ENCODE measurements around the gene MOGAT3. TPM values are rescaled to one million over a fixed set of nuclear protein-coding genes. Genes with fewer than 3 reads are reported as not detected.
A peak's percentile ranks its signal among the peaks of the same experiment; 100 is the strongest.

Gene MOGAT3
- total and polyA plus RNA-seq, 9 of the 15 experiments (the other 6 are each of a cell fraction or from before 2014, with no cell fraction given), result 0.07 to 0.17 (median 0.13) TPM; not detected in 6

GRCh38 chr7:101198476-101198875 is 2.4 kb downstream of the MOGAT3 start:
- ChIA-PET CTCF (ENCODE audit: low intra/inter-chr PET ratio) (no interaction called here), POLR2A (interaction anchor here (0.6 kb wide), 1 partner anchor 77 kb away, joined by 3 read pairs; no protein-coding TSS in a partner anchor)
- Histone ChIP-seq H3K36me3 (ENCODE audit: control insufficient read depth, insufficient read depth, low read length) (no peaks in the 10 kb centered on the region), H4K20me1 (replicated peaks; ENCODE audit: control insufficient read depth, insufficient read depth, low read length) (no peaks in the 10 kb centered on the region), H3K4me1 (replicated peaks in 1 of 2; ENCODE audit: control insufficient read depth in 2 of 2, insufficient read depth in 2 of 2, low read length in 2 of 2) (peaks cover 9 to 32% of the 10 kb centered on the region in 2 experiments), H3K4me3 (no peak overlapping the region), H3K79me2 (ENCODE audit: control insufficient read depth, insufficient read depth, low read length) (no peaks in the 10 kb centered on the region), H3K9me3 (replicated peaks; ENCODE audit: control insufficient read depth, insufficient read depth, low read depth, low read length) (no peaks in the 10 kb centered on the region), H3K4me2 (ENCODE audit: insufficient read depth, low read length) (no peak overlapping the region), H3K27me3 (ENCODE audit: control insufficient read depth in 2 of 2, insufficient read depth in 2 of 2, low read length in 2 of 2) (peaks cover 0 to 11% of the 10 kb centered on the region in 2 experiments; a peak in 1 of 5 replicates), H2AFZ (ENCODE audit: low read depth, low read length) (no peak overlapping the region), H3K9ac (ENCODE audit: insufficient read depth in 1 of 2, low read depth in 2 of 2, low read length in 2 of 2) (peak overlapping the region in 1 of 2 experiments; percentile 10; a peak in 1 of 4 replicates), H3K27ac (ENCODE audit: extremely low read depth, low read depth, low read length) (no peak overlapping the region), H3K9me1 (ENCODE audit: control insufficient read depth, insufficient read depth, low read length) (no peaks in the 10 kb centered on the region)
- in situ Hi-C loops (cut with MboI), result no loop called here
- ATAC-seq, result no peak
- no peak for DNase-seq (ENCODE audit: extremely low read depth in 1 of 4, low spot score in 3 of 4)
- intact Hi-C loops (cut with micrococcal nuclease), result no loop called here
- WGBS (ENCODE audit: insufficient coverage, low coverage, missing lambda C conversion rate), result 59% methylated on average over 14 of the region's 14 CpGs
- FAIRE-seq, result no peak
- no TSS peak for BruUV-seq (replicated peaks)
- no peak for TF ChIP-seq SETDB1 (IDR thresholded peaks at IDR 0.05; ENCODE audit: low read length)
- TF ChIP-seq CHD2 (IDR thresholded peaks at IDR 0.05; ENCODE audit: low read depth, low read length), result no peak
- no peak for TF ChIP-seq RB1 (IDR thresholded peaks at IDR 0.05; ENCODE audit: low read depth)
- no peak for TF ChIP-seq ZNF239 (CRISPR knock-in tag; IDR thresholded peaks at IDR 0.05)
- TF ChIP-seq GATAD2A (IDR thresholded peaks at IDR 0.05), result no peak
- no peak for TF ChIP-seq ZBTB5 (IDR thresholded peaks at IDR 0.05)
- TF ChIP-seq ZBTB8A (IDR thresholded peaks at IDR 0.05; ENCODE audit: partially characterized antibody), result no peak
- TF ChIP-seq CREM (IDR thresholded peaks at IDR 0.05; ENCODE audit: low read depth), result no peak
- no peak for TF ChIP-seq ZNF12 (CRISPR knock-in tag; IDR thresholded peaks at IDR 0.05)
- no peak for TF ChIP-seq FOXJ2 (tag; IDR thresholded peaks at IDR 0.05)
- no peak for TF ChIP-seq FOXP4 (CRISPR knock-in tag; IDR thresholded peaks at IDR 0.05; ENCODE audit: borderline replicate concordance)
- TF ChIP-seq TEAD2 (tag; IDR thresholded peaks at IDR 0.05), result no peak
- no peak for TF ChIP-seq ZNF395 (CRISPR knock-in tag; IDR thresholded peaks at IDR 0.05)
- TF ChIP-seq NFXL1 (CRISPR knock-in tag; IDR thresholded peaks at IDR 0.05), result no peak
- no peak for TF ChIP-seq RBM34 (IDR thresholded peaks at IDR 0.05; ENCODE audit: borderline replicate concordance, insufficient read depth, low read length)
- no peak for TF ChIP-seq HEY1 (CRISPR knock-in tag; IDR thresholded peaks at IDR 0.05; ENCODE audit: borderline replicate concordance)
- no peak for TF ChIP-seq CREB1 (IDR thresholded peaks at IDR 0.05)
- TF ChIP-seq CREB1 (CRISPR knock-in tag; IDR thresholded peaks at IDR 0.05), result no peak
- no peak for TF ChIP-seq USF1 (CRISPR knock-in tag; IDR thresholded peaks at IDR 0.05)
- TF ChIP-seq TAF9B (IDR thresholded peaks at IDR 0.05; ENCODE audit: partially characterized antibody), result no peak

All from K562 (cell line).